Measurements from ENCODE around the gene SVIL.
"Not testable (repeated sequence)": the region's sequence is repeated elsewhere in the genome, so short reads cannot be mapped to it uniquely, and the experiment has no call there.

SVIL gene

GRCh38 chr10:29591651-29591968 is 43.2 kb downstream of the SVIL start:
- no peak for TF ChIP-seq CTCF (IDR thresholded peaks at IDR 0.05; ENCODE audit: low read length)
- TF ChIP-seq EZH2 (IDR thresholded peaks at IDR 0.05; ENCODE audit: borderline replicate concordance, low read length), result no peak
- Histone ChIP-seq H3K4me1 (ENCODE audit: insufficient read depth, low read length, severe bottlenecking) (no peaks in the 10 kb centered on the region), H3K4me3 (ENCODE audit: low read depth, low read length, poor library complexity, severe bottlenecking) (no peak overlapping the region), H3K9ac (ENCODE audit: low read length) (no peak overlapping the region), H3K9me2 (ENCODE audit: low read depth, low read length) (no peaks in the 10 kb centered on the region), H3K79me2 (ENCODE audit: insufficient read depth, low read length) (no peaks in the 10 kb centered on the region), H3K27me3 (ENCODE audit: insufficient read depth, low read length) (0 out of 2 replicates have a peak, but pooled peaks cover 2% of the 10 kb centered on the region), H3K4me2 (ENCODE audit: low read length) (no peak overlapping the region), H3K9me3 (ENCODE audit: low read length) (no peaks in the 10 kb centered on the region), H3K36me3 (ENCODE audit: insufficient read depth, low read length) (no peaks in the 10 kb centered on the region), H2AFZ (ENCODE audit: low read length) (no peak overlapping the region), H3F3A (ENCODE audit: insufficient read depth, low read length) (no peaks in the 10 kb centered on the region), H3K27ac (ENCODE audit: low read depth, low read length, poor library complexity, severe bottlenecking) (no peak overlapping the region), H4K20me1 (ENCODE audit: insufficient read depth, low read length) (no peaks in the 10 kb centered on the region)

GRCh38 chr10:29590915-29591650 is 43.7 kb downstream of the SVIL start:
- no peak overlapping the region for H3K9ac ChIP-seq (ENCODE audit: low read length)
- no peak overlapping the region for H3K27ac ChIP-seq (ENCODE audit: low read depth, low read length, poor library complexity, severe bottlenecking)
- H3K36me3 ChIP-seq (ENCODE audit: insufficient read depth, low read length), result no peaks in the 10 kb centered on the region
- no peak overlapping the region for H3K4me3 ChIP-seq (ENCODE audit: low read depth, low read length, poor library complexity, severe bottlenecking)
- no peaks in the 10 kb centered on the region for H3K4me1 ChIP-seq (ENCODE audit: insufficient read depth, low read length, severe bottlenecking)
- TF ChIP-seq CTCF (IDR thresholded peaks at IDR 0.05; ENCODE audit: low read length) (0 out of 2 replicates have a peak, but pooled peaks have one; percentile 26), EZH2 (IDR thresholded peaks at IDR 0.05; ENCODE audit: borderline replicate concordance, low read length) (no peak)
- no peak overlapping the region for H3K4me2 ChIP-seq (ENCODE audit: low read length)
- H3K9me2 ChIP-seq (ENCODE audit: low read depth, low read length), result no peaks in the 10 kb centered on the region
- H2AFZ ChIP-seq (ENCODE audit: low read length), result no peak overlapping the region
- H3K9me3 ChIP-seq (ENCODE audit: low read length), result no peaks in the 10 kb centered on the region
- no peaks in the 10 kb centered on the region for H3F3A ChIP-seq (ENCODE audit: insufficient read depth, low read length)
- H3K79me2 ChIP-seq (ENCODE audit: insufficient read depth, low read length), result no peaks in the 10 kb centered on the region
- no peaks in the 10 kb centered on the region for H4K20me1 ChIP-seq (ENCODE audit: insufficient read depth, low read length)
- no peaks in the 10 kb centered on the region for H3K27me3 ChIP-seq (ENCODE audit: insufficient read depth, low read length)

- Histone ChIP-seq H3K4me3 (ENCODE audit: low read depth, low read length, poor library complexity, severe bottlenecking) (no peak overlapping the region), H3F3A (ENCODE audit: insufficient read depth, low read length) (no peaks in the 10 kb centered on the region), H3K27ac (ENCODE audit: low read depth, low read length, poor library complexity, severe bottlenecking) (no peak overlapping the region), H2AFZ (ENCODE audit: low read length) (no peak overlapping the region), H3K9ac (ENCODE audit: low read length) (no peak overlapping the region), H3K27me3 (ENCODE audit: insufficient read depth, low read length) (no peaks in the 10 kb centered on the region), H3K9me2 (ENCODE audit: low read depth, low read length) (no peaks in the 10 kb centered on the region), H3K4me1 (ENCODE audit: insufficient read depth, low read length, severe bottlenecking) (no peaks in the 10 kb centered on the region), H3K9me3 (ENCODE audit: low read length) (no peaks in the 10 kb centered on the region), H4K20me1 (ENCODE audit: insufficient read depth, low read length) (no peaks in the 10 kb centered on the region), H3K36me3 (ENCODE audit: insufficient read depth, low read length) (no peaks in the 10 kb centered on the region), H3K79me2 (ENCODE audit: insufficient read depth, low read length) (no peaks in the 10 kb centered on the region), H3K4me2 (ENCODE audit: low read length) (no peak overlapping the region)
- TF ChIP-seq CTCF (IDR thresholded peaks at IDR 0.05; ENCODE audit: low read length) (no peak), EZH2 (IDR thresholded peaks at IDR 0.05; ENCODE audit: borderline replicate concordance, low read length) (no peak)
Observed at GRCh38 chr10:29588629-29589421, 45.9 kb downstream of the SVIL start.

GRCh38 chr10:29587750-29588628 is 46.8 kb downstream of the SVIL start:
- H3K9me2 ChIP-seq (ENCODE audit: low read depth, low read length); H3K36me3 ChIP-seq (ENCODE audit: insufficient read depth, low read length); H3K27ac ChIP-seq (ENCODE audit: low read depth, low read length, poor library complexity, severe bottlenecking); H3K4me2 ChIP-seq (ENCODE audit: low read length); H3K79me2 ChIP-seq (ENCODE audit: insufficient read depth, low read length); H3K4me3 ChIP-seq (ENCODE audit: low read depth, low read length, poor library complexity, severe bottlenecking); H3K9ac ChIP-seq (ENCODE audit: low read length); H3F3A ChIP-seq (ENCODE audit: insufficient read depth, low read length); H3K9me3 ChIP-seq (ENCODE audit: low read length); H2AFZ ChIP-seq (ENCODE audit: low read length); H3K27me3 ChIP-seq (ENCODE audit: insufficient read depth, low read length); H3K4me1 ChIP-seq (ENCODE audit: insufficient read depth, low read length, severe bottlenecking); H4K20me1 ChIP-seq (ENCODE audit: insufficient read depth, low read length): not testable (repeated sequence)

Measured in OCI-LY1 (cell line).